ENCODE data around the gene FYB1. TPM values are rescaled to one million over a fixed set of nuclear protein-coding genes. Genes with fewer than 3 reads are reported as not detected.
A peak's percentile ranks its signal among the peaks of the same experiment; 100 is the strongest.

Gene FYB1
- total RNA-seq, 1 experiment from 2014 or later, result 1.1 TPM

- no peak overlapping the region for H2AFZ ChIP-seq (ENCODE audit: low read length)
- H3K4me3 ChIP-seq (ENCODE audit: low read length), result no peak overlapping the region
- ChIA-PET POLR2A (ENCODE audit: unreplicated experiment) (no interaction called here), CTCF (interaction anchor here (0.6 kb wide), 1 partner anchor 52 kb away, joined by 3 read pairs; no protein-coding TSS in a partner anchor)
- H3K4me2 ChIP-seq (ENCODE audit: low read length), result no peak overlapping the region
- TF ChIP-seq EZH2 (IDR thresholded peaks at IDR 0.05; ENCODE audit: low read length, unreplicated experiment) (no peak), EZH2phosphoT487 (IDR thresholded peaks at IDR 0.05; ENCODE audit: borderline replicate concordance, low read length) (no peak), CTCF (conservative IDR thresholded peaks at IDR 0.05; ENCODE audit: low read depth, low read length) (no peak)
- ATAC-seq (no peak), DNase-seq (no peak)
- no peaks in the 10 kb centered on the region for H3K27me3 ChIP-seq (ENCODE audit: low read length)
- H3K4me1 ChIP-seq (ENCODE audit: insufficient read depth, low read length), result peaks cover 10% of the 10 kb centered on the region; the same call in 1 of the 2 replicates
- no peaks in the 10 kb centered on the region for H3K79me2 ChIP-seq (ENCODE audit: low read length)
- H3K27ac ChIP-seq (ENCODE audit: low read length), result no peak overlapping the region
- no peaks in the 10 kb centered on the region for H3K9me2 ChIP-seq (replicated peaks; ENCODE audit: low read length)
- intact Hi-C loops (cut with micrococcal nuclease), result no loop called here
- no peaks in the 10 kb centered on the region for H3K9me3 ChIP-seq (ENCODE audit: low read length)
- no peak overlapping the region for H3K9ac ChIP-seq (ENCODE audit: low read length)
- no peaks in the 10 kb centered on the region for H3K36me3 ChIP-seq (ENCODE audit: low read depth, low read length)
- no TSS peak for BruUV-seq (replicated peaks)
- H3F3A ChIP-seq (ENCODE audit: low read length, unreplicated experiment), result no peaks in the 10 kb centered on the region
- H4K20me1 ChIP-seq (ENCODE audit: low read length), result no peaks in the 10 kb centered on the region
Observed at GRCh38 chr5:39131210-39132127, 87.9 kb downstream of the FYB1 start.

- Histone ChIP-seq H3K4me3 (ENCODE audit: low read length) (no peak overlapping the region), H4K20me1 (ENCODE audit: low read length) (no peaks in the 10 kb centered on the region), H3K9me3 (ENCODE audit: low read length) (no peaks in the 10 kb centered on the region), H3K36me3 (ENCODE audit: low read depth, low read length) (no peaks in the 10 kb centered on the region), H3F3A (ENCODE audit: low read length, unreplicated experiment) (no peaks in the 10 kb centered on the region), H3K4me2 (ENCODE audit: low read length) (no peak overlapping the region), H3K27me3 (ENCODE audit: low read length) (no peaks in the 10 kb centered on the region), H3K27ac (ENCODE audit: low read length) (no peak overlapping the region), H3K9me2 (replicated peaks; ENCODE audit: low read length) (no peaks in the 10 kb centered on the region), H3K79me2 (ENCODE audit: low read length) (no peaks in the 10 kb centered on the region), H2AFZ (ENCODE audit: low read length) (no peak overlapping the region), H3K9ac (ENCODE audit: low read length) (no peak overlapping the region), H3K4me1 (ENCODE audit: insufficient read depth, low read length) (peaks cover 10% of the 10 kb centered on the region; the same call in 1 of the 2 replicates)
- CTCF ChIA-PET, result no interaction called here
- ATAC-seq (no peak), DNase-seq (peak; percentile 34)
- intact Hi-C loops (cut with micrococcal nuclease), result no loop called here
- TF ChIP-seq EZH2 (IDR thresholded peaks at IDR 0.05; ENCODE audit: low read length, unreplicated experiment) (no peak), EZH2phosphoT487 (IDR thresholded peaks at IDR 0.05; ENCODE audit: borderline replicate concordance, low read length) (no peak), CTCF (conservative IDR thresholded peaks at IDR 0.05; ENCODE audit: low read depth, low read length) (no peak)
- no TSS peak for BruUV-seq (replicated peaks)
- POLR2A ChIA-PET (ENCODE audit: unreplicated experiment), result no interaction called here
Observed at GRCh38 chr5:39130716-39131115, 88.6 kb downstream of the FYB1 start.

- Histone ChIP-seq H3F3A (ENCODE audit: low read length, unreplicated experiment) (no peaks in the 10 kb centered on the region), H3K79me2 (ENCODE audit: low read length) (no peaks in the 10 kb centered on the region), H3K27ac (ENCODE audit: low read length) (peak overlapping the region; percentile 72), H4K20me1 (ENCODE audit: low read length) (no peaks in the 10 kb centered on the region), H2AFZ (ENCODE audit: low read length) (peak overlapping the region; percentile 44), H3K4me1 (ENCODE audit: insufficient read depth, low read length) (peaks cover 53% of the 10 kb centered on the region), H3K4me3 (ENCODE audit: low read length) (no peak overlapping the region), H3K9ac (ENCODE audit: low read length) (no peak overlapping the region), H3K4me2 (ENCODE audit: low read length) (peak overlapping the region; percentile 48; the same call in 1 of the 2 replicates), H3K36me3 (ENCODE audit: low read depth, low read length) (no peaks in the 10 kb centered on the region), H3K27me3 (ENCODE audit: low read length) (no peaks in the 10 kb centered on the region), H3K9me3 (ENCODE audit: low read length) (no peaks in the 10 kb centered on the region), H3K9me2 (replicated peaks; ENCODE audit: low read length) (no peaks in the 10 kb centered on the region)
- ChIA-PET POLR2A (ENCODE audit: unreplicated experiment) (no interaction called here), CTCF (no interaction called here)
- DNase-seq (no peak), ATAC-seq (no peak)
- BruUV-seq (replicated peaks), result no TSS peak
- TF ChIP-seq EZH2 (IDR thresholded peaks at IDR 0.05; ENCODE audit: low read length, unreplicated experiment) (no peak), EZH2phosphoT487 (IDR thresholded peaks at IDR 0.05; ENCODE audit: borderline replicate concordance, low read length) (no peak), CTCF (conservative IDR thresholded peaks at IDR 0.05; ENCODE audit: low read depth, low read length) (no peak)
- intact Hi-C loops (cut with micrococcal nuclease), result no loop called here
Observed at GRCh38 chr5:39121922-39122321, 97.4 kb downstream of the FYB1 start.

Measured in PC-3 (cell line).